Suprapubic skin (tissue), 4 donors: ENCODE data around the gene SLC43A1.

Experiments
- CTCF ChIP-seq, 2 donors: fragments of 200-600 bp in 1 of 2; fragments of 450-650 bp in 1 of 2; sonication (generic) in 1 of 2; IDR thresholded peaks; one replicate each; pipeline ENCODE4 v1.5.1; 2016 to 2019; ENCODE audit warnings: antibody characterized with exemption in 2 of 2, mild to moderate bottlenecking in 1 of 2, moderate library complexity in 1 of 2
- EP300 ChIP-seq: sonication (generic); formaldehyde crosslinking; IDR thresholded peaks from one replicate; pipeline ENCODE4 v1.6.1; 2017; ENCODE audit warnings: antibody characterized with exemption
- POLR2A ChIP-seq, 2 donors: fragments of 450-650 bp; IDR thresholded peaks; one replicate each; pipeline ENCODE4 v1.6.1; 2017; ENCODE audit warnings: antibody characterized with exemption in 2 of 2, mild to moderate bottlenecking in 2 of 2, moderate library complexity in 2 of 2
- POLR2AphosphoS5 ChIP-seq, 3 donors: sonication (generic); formaldehyde crosslinking; IDR thresholded peaks; one replicate each; pipeline ENCODE4 v1.6.1; 2017; ENCODE audit warnings: antibody characterized with exemption in 3 of 3

DNA sequence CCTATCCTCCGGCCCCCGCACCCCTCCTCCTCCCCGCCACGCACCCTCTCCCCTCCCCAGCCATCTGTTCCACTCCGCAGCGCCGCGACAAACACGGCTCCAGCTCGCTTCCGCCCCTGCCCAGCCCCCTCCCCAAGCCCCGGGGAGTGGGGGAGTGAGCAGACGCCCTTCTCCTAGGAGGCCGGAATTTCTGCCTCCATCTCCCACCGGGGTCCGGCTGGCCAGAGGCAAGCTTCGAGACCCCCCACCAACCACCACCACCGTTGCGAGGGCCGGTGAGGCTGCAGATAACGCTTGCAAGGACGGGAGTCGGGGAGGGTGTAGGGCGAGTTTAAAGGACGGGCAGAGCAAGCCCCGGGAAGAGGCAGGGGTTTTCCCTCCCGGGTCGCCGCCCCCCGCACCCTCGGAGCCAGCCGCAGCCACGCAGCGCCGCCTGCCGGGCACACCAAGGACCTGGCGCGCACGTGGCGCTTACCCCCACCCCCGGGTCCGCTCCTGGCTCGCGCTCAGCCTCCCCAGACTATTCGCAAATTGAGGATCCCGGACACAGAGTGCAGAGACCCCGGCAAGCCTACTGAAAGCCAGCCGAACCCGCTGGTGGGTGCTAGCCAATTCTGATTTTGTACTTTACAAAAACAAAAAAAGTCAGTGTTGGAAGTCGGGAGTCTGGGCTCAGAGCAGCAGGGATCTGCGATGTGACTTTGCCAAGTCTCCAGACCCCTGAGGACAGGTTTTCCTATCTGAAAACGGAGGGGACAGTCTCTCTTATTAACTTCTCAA lies 32.5 kb downstream of the SLC43A1 start:
- TF ChIP-seq CTCF (IDR thresholded peaks at IDR 0.05) (peak; percentile 36 to 66), POLR2A (IDR thresholded peaks at IDR 0.05) (no peak), EP300 (no peak), POLR2AphosphoS5 (IDR thresholded peaks at IDR 0.05) (no peak)
